HepG2 (cell line): Measurements from ENCODE around the gene GRM8. TPM values are rescaled to one million over a fixed set of nuclear protein-coding genes. Genes with fewer than 3 reads are reported as not detected.

Source experiments
- ATAC-seq: fragments of 200-7000 bp; cut with Tn5 transposase; 3 replicates; pipeline ENCODE4 v1.9.1; 2020; ENCODE audit warnings: mild to moderate bottlenecking, moderate library complexity
- BruUV-seq: library from RNA; stranded (reverse); fragments of 400-500 nt; replicated peaks from 2 replicates; lab custom pipeline; 2021; lab: Mats Ljungman, UMichigan
- CTCF ChIA-PET: fragments of 300-600 bp; formaldehyde crosslinking; extraction: SDS; loops from one replicate; lab custom pipeline; 2021; ENCODE audit warnings: low total read pairs, inconsistent platforms, low intra/inter-chr PET ratio; lab: Yijun Ruan, JAX
- POLR2A ChIA-PET: fragments of 350-600 bp; sonication (Branson Sonifier 250); formaldehyde crosslinking; loops from one replicate; lab custom pipeline; 2020; ENCODE audit warnings: antibody characterized with exemption, inconsistent platforms; lab: Yijun Ruan, JAX
- DNase-seq: peaks from one replicate; pipeline ENCODE4 v3.0.0-alpha.2; 2015; ENCODE audit warnings: low spot score
- FAIRE-seq: peaks from 3 replicates; lab custom pipeline; 2011; peaks lifted over from hg19 to GRCh38; lab: Jason Lieb, UNC
- H2AFZ ChIP-seq: one replicate; pipeline ENCODE4 v1.6.1; 2011; ENCODE audit warnings: low read length, inconsistent platforms
- H3K27ac ChIP-seq: fragments of 300-600 bp; 3 replicates; pipeline ENCODE4 v1.8.0; 2011; ENCODE audit warnings: mixed run types, mild to moderate bottlenecking, mixed read lengths, low read length, inconsistent platforms; ENCODE audit not compliant: insufficient read depth; ENCODE audit errors: extremely low read length
- H3K27me3 ChIP-seq, 2 experiments: fragments of 200-600 bp in 1 of 2; 2 replicates in 1 of 2; 3 replicates in 1 of 2; pipeline versions ENCODE4 v1.6.0 to v1.8.0; 2011; ENCODE audit warnings: low read length in 2 of 2, mild to moderate bottlenecking in 2 of 2, moderate library complexity in 2 of 2, inconsistent platforms in 1 of 2; ENCODE audit not compliant: insufficient read depth in 2 of 2, control insufficient read depth in 1 of 2
- H3K36me3 ChIP-seq, 2 experiments: fragments of 200-600 bp in 1 of 2; replicated peaks in 1 of 2; 2 replicates in 1 of 2; 3 replicates in 1 of 2; pipeline versions ENCODE4 v1.5.1 to v1.8.0; 2011; ENCODE audit warnings: low read length in 2 of 2, inconsistent platforms in 1 of 2; ENCODE audit not compliant: insufficient read depth in 2 of 2, control insufficient read depth in 1 of 2
- H3K4me1 ChIP-seq: 2 replicates; pipeline ENCODE4 v1.5.1; 2012; ENCODE audit warnings: low read length, inconsistent platforms; ENCODE audit not compliant: insufficient read depth
- H3K4me2 ChIP-seq: 2 replicates; pipeline ENCODE4 v1.6.0; 2011; ENCODE audit warnings: low read depth, low read length, inconsistent platforms
- H3K4me3 ChIP-seq, 3 experiments: fragments of 200-600 bp in 1 of 3; sonication (generic), shearing (Covaris generic) in 1 of 3; replicated peaks in 1 of 3; 2 replicates each; pipeline ENCODE4 v1.5.1; 2011 to 2016; ENCODE audit warnings: low read length in 3 of 3, inconsistent platforms in 2 of 3, low read depth in 2 of 3, mild to moderate bottlenecking in 2 of 3, control low read depth in 1 of 3, mixed read lengths in 1 of 3; ENCODE audit not compliant: insufficient read depth in 1 of 3
- H3K79me2 ChIP-seq: one replicate; pipeline ENCODE4 v1.6.1; 2011; ENCODE audit warnings: low read length, inconsistent platforms; ENCODE audit not compliant: insufficient read depth
- H3K9ac ChIP-seq: 2 replicates; pipeline ENCODE4 v1.6.0; 2011; ENCODE audit warnings: mild to moderate bottlenecking, low read depth, low read length, inconsistent platforms; ENCODE audit not compliant: insufficient read depth
- H3K9me3 ChIP-seq: 2 replicates; pipeline ENCODE4 v1.5.1; 2012; ENCODE audit warnings: mild to moderate bottlenecking, low read length
- H4K20me1 ChIP-seq: 2 replicates; pipeline ENCODE4 v1.6.0; 2011; ENCODE audit warnings: inconsistent platforms, mild to moderate bottlenecking, low read length, moderate library complexity; ENCODE audit not compliant: insufficient read depth
- ARNT ChIP-seq: fragments of 450-650 bp; IDR thresholded peaks from 2 replicates; pipeline ENCODE4 v1.6.1; 2017
- HNF4A ChIP-seq: sonication (generic); formaldehyde crosslinking; IDR thresholded peaks from 2 replicates; pipeline ENCODE4 v1.4.0; 2020; ENCODE audit warnings: missing genetic modification reagents
- NCOA2 ChIP-seq: sonication (generic); formaldehyde crosslinking; IDR thresholded peaks from 2 replicates; pipeline ENCODE4 v1.8.0; 2022; ENCODE audit warnings: inconsistent platforms
- NR3C1 ChIP-seq: sonication (generic); formaldehyde crosslinking; IDR thresholded peaks from 2 replicates; pipeline ENCODE4 v1.4.0; 2020; ENCODE audit warnings: missing genetic modification reagents
- SAP130 ChIP-seq: IDR thresholded peaks from 2 replicates; pipeline ENCODE4 v1.6.1; 2016; ENCODE audit warnings: low read depth
- ZNF589 ChIP-seq: sonication (generic); formaldehyde crosslinking; conservative IDR thresholded peaks from 2 replicates; pipeline ENCODE4 v1.8.0; 2022; ENCODE audit warnings: mild to moderate bottlenecking, moderate library complexity, missing genetic modification reagents
- ZNF615 ChIP-seq: sonication (generic); formaldehyde crosslinking; IDR thresholded peaks from 2 replicates; pipeline ENCODE4 v1.5.0; 2020; ENCODE audit warnings: mild to moderate bottlenecking, missing genetic modification reagents, borderline replicate concordance
- ZNF746 ChIP-seq: sonication (generic); formaldehyde crosslinking; IDR thresholded peaks from 2 replicates; pipeline ENCODE4 v1.8.0; 2022; ENCODE audit warnings: mild to moderate bottlenecking, missing genetic modification reagents
- ZNF800 ChIP-seq: sonication (generic); formaldehyde crosslinking; IDR thresholded peaks from 2 replicates; pipeline ENCODE4 v1.4.0; 2020; ENCODE audit warnings: missing genetic modification reagents
- WGBS: methylation state at CpG from one replicate; pipeline ENCODE4 v1.1.6; 2017; ENCODE audit warnings: low lambda C conversion rate; 5-methylcytosine and 5-hydroxymethylcytosine counted together
- in situ Hi-C: cut with HindIII; loops from 2 replicates; pipeline ENCODE4 v1.10.0; 2017; ENCODE audit warnings: low pct_unique_long_range_greater_than_20kb; ENCODE audit not compliant: extremely low pct_ligation_motif_present
- intact Hi-C: fragments of 100-400 bp; cut with micrococcal nuclease; formaldehyde crosslinking; loops from one replicate; pipeline ENCODE4 v1.10.0; 2022; ENCODE audit not compliant: unreplicated experiment
- polyA plus RNA-seq, 8 experiments: library from polyadenylated mRNA; depleted of rRNA in 3 of 8; stranded (reverse) in 7 of 8; unstranded in 1 of 8; fragments of >200 nt; fragmentation: Illumina TruSeq in 4 of 8; extraction: Trizol in 4 of 8; gene quantifications; 2 replicates each; pipeline versions ENCODE4 v1.2.1 to v1.2.3, GENCODE V29; 2011 to 2016; ENCODE audit warnings: low read depth in 4 of 8, missing spikeins in 1 of 8, mixed read lengths in 1 of 8; ENCODE audit not compliant: insufficient read depth in 1 of 8
- total RNA-seq, 5 experiments: library from RNA; depleted of rRNA; stranded (reverse); fragments of >200 nt; fragmentation: Illumina TruSeq; extraction: Trizol; gene quantifications; 2 replicates each; pipeline ENCODE4 v1.2.3, GENCODE V29; 2016; ENCODE audit warnings: low read depth in 1 of 5

The GRM8 gene
- total and polyA plus RNA-seq, 2 of the 13 experiments (the other 11 are each of a cell fraction or from before 2014, with no cell fraction given): not detected

GRCh38 chr7:126760914-126761577 is 491.7 kb downstream of the GRM8 start:
- WGBS: 40% methylated on average over 12 of the region's 13 CpGs
- ChIA-PET POLR2A (no interaction called here), CTCF (no interaction called here)
- Histone ChIP-seq H3K9ac (no peak overlapping the region), H4K20me1 (no peaks in the 10 kb centered on the region), H3K4me3 (no peak overlapping the region), H3K79me2 (no peaks in the 10 kb centered on the region), H2AFZ (no peak overlapping the region), H3K27me3 (no peaks in the 10 kb centered on the region), H3K9me3 (no peaks in the 10 kb centered on the region), H3K36me3 (no peaks in the 10 kb centered on the region), H3K27ac (no peak overlapping the region), H3K4me1 (no peaks in the 10 kb centered on the region), H3K4me2 (no peak overlapping the region)
- ATAC-seq (no peak), FAIRE-seq (no peak), DNase-seq (no peak)
- in situ Hi-C loops: no loop called here
- TF ChIP-seq SAP130 (CRISPR knock-in tag) (no peak), ARNT (no peak), ZNF746 (CRISPR knock-in tag) (no peak), ZNF589 (CRISPR knock-in tag) (no peak), ZNF615 (CRISPR knock-in tag) (no peak), NCOA2 (CRISPR knock-in tag) (no peak), HNF4A (CRISPR knock-in tag) (no peak), ZNF800 (CRISPR knock-in tag) (no peak), NR3C1 (CRISPR knock-in tag) (no peak)
- intact Hi-C loops: no loop called here
- no TSS peak for BruUV-seq
